Cardiac muscle cell (in vitro differentiated cells and primary cell): ENCODE data around the gene NANOS3. TPM values are rescaled to one million over a fixed set of nuclear protein-coding genes. Genes with fewer than 3 reads are reported as not detected.

Experiments used
- DNase-seq, 2 donors: peaks; one replicate each; pipeline versions ENCODE4 v3.0.0 to v3.0.0-alpha.2; 2010 to 2017; ENCODE audit warnings: low read depth in 1 of 2, low spot score in 1 of 2
- H3K27ac ChIP-seq: fragments of 200-600 bp; sonication (generic); 2 replicates; pipeline ENCODE4 v1.5.1; 2016
- H3K27me3 ChIP-seq: fragments of 200-600 bp; sonication (generic); 2 replicates; pipeline ENCODE4 v1.6.0; 2016; ENCODE audit warnings: control low read depth
- H3K36me3 ChIP-seq: fragments of 200-600 bp; sonication (generic); 2 replicates; pipeline ENCODE4 v1.5.1; 2016; ENCODE audit warnings: control low read depth
- H3K4me1 ChIP-seq: fragments of 200-600 bp; sonication (generic); 2 replicates; pipeline ENCODE4 v1.8.1; 2017; ENCODE audit warnings: low read depth, mild to moderate bottlenecking, mixed run types
- H3K4me3 ChIP-seq: fragments of 200-600 bp; sonication (generic); 2 replicates; pipeline ENCODE4 v1.5.1; 2016; ENCODE audit warnings: mild to moderate bottlenecking
- H3K9me3 ChIP-seq: fragments of 200-600 bp; sonication (generic); 2 replicates; pipeline ENCODE4 v1.5.1; 2017; ENCODE audit warnings: low read depth, mild to moderate bottlenecking, control low read depth
- polyA plus RNA-seq: library from polyadenylated mRNA; unstranded; fragments of >200 nt; fragmentation: Nextera tagmentation; extraction: Ambion mirVana; gene quantifications from 2 replicates; pipeline ENCODE4 v1.2.1, GENCODE V29; 2016
- total RNA-seq: library from RNA; depleted of rRNA; stranded (reverse); fragments of >200 nt; gene quantifications from 2 replicates; pipeline ENCODE4 v1.2.3, GENCODE V29; 2016
- TF ChIP-seq, protein P1 (sequence below): IDR thresholded peaks from 2 replicates; pipeline ENCODE4 v1.5.1; 2012; ENCODE audit warnings: low read depth, mild to moderate bottlenecking, low read length

NANOS3 gene
- total and polyA plus RNA-seq, 2 experiments from 2014 or later: 0.86 to 2.0 TPM

DNA sequence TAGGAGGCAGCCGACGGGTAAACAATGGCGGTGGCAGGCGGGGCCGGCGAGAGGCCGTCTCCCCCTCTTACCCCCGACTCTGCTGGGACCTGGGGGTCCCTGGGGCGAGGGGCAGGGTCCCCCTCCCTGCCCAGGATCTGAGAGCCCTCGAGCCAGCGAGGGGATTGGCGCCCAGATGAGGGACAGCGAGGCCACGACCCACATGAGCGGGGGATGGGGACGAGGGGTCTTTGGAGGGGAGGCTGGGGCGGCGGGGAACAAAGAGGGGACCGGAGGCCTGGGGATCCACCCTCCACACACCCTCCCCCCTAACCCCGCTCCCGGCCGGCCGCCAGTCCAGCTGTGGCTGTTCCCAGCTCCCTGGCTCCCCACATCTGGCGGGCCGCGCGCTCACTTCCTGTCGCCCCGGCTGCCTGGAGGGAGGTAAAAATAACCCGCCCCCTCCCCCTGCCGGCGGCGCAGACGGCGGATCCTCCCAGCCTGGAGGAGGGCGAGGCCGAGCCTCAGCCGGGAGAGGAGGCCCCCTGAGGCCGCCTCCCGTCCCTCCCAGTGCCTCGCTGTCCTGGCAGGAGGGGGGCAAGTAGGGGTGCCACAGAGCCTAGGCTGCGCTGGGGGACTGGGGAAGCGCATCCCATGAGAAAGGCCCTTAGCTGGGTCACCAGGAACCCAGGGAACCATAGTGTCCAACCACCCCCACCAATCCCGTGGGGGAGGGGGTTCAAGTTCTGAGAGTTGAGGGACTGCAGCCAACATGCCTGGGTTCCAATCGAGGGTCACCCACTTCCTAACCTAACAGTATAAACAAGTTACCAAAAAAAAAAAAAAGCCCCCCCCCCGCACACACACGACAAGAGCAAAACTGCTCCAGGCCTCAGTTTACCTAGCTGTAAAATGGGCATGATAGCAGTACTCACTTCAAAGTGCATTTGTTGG, 29.3 kb upstream of the NANOS3 start:
- Histone ChIP-seq H3K36me3 (no peaks in the 10 kb centered on the region), H3K27me3 (no peaks in the 10 kb centered on the region), H3K4me3 (peak overlapping the region; percentile 41), H3K4me1 (peaks cover 28% of the 10 kb centered on the region), H3K9me3 (no peaks in the 10 kb centered on the region), H3K27ac (peak overlapping the region; percentile 99)
- peak; percentile 91 to 97 for DNase-seq
- TF ChIP-seq, protein P1, sequence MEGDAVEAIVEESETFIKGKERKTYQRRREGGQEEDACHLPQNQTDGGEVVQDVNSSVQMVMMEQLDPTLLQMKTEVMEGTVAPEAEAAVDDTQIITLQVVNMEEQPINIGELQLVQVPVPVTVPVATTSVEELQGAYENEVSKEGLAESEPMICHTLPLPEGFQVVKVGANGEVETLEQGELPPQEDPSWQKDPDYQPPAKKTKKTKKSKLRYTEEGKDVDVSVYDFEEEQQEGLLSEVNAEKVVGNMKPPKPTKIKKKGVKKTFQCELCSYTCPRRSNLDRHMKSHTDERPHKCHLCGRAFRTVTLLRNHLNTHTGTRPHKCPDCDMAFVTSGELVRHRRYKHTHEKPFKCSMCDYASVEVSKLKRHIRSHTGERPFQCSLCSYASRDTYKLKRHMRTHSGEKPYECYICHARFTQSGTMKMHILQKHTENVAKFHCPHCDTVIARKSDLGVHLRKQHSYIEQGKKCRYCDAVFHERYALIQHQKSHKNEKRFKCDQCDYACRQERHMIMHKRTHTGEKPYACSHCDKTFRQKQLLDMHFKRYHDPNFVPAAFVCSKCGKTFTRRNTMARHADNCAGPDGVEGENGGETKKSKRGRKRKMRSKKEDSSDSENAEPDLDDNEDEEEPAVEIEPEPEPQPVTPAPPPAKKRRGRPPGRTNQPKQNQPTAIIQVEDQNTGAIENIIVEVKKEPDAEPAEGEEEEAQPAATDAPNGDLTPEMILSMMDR: peak; percentile 23

DNA sequence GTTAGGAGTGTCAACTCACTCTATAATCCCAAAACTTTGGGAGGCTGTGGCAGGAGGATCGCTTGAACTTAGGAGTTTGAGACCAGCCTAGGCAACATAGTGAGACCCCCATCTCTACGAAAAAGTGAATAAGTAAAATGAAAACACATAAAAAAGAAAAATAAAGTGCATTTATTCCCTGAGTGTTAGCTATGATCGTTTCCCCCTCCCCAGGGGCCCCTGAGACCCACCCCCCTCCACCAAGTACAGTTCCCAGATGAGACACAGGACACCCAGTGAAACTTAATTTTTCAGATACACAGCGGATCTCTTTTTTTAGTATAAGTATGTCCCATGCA, 28.6 kb upstream of the NANOS3 start:
- Histone ChIP-seq H3K36me3 (no peaks in the 10 kb centered on the region), H3K27me3 (no peaks in the 10 kb centered on the region), H3K4me1 (peaks cover 24% of the 10 kb centered on the region), H3K4me3 (no peak overlapping the region), H3K27ac (no peak overlapping the region), H3K9me3 (no peaks in the 10 kb centered on the region)
- TF ChIP-seq, protein P1: no peak
- no peak for DNase-seq

DNA sequence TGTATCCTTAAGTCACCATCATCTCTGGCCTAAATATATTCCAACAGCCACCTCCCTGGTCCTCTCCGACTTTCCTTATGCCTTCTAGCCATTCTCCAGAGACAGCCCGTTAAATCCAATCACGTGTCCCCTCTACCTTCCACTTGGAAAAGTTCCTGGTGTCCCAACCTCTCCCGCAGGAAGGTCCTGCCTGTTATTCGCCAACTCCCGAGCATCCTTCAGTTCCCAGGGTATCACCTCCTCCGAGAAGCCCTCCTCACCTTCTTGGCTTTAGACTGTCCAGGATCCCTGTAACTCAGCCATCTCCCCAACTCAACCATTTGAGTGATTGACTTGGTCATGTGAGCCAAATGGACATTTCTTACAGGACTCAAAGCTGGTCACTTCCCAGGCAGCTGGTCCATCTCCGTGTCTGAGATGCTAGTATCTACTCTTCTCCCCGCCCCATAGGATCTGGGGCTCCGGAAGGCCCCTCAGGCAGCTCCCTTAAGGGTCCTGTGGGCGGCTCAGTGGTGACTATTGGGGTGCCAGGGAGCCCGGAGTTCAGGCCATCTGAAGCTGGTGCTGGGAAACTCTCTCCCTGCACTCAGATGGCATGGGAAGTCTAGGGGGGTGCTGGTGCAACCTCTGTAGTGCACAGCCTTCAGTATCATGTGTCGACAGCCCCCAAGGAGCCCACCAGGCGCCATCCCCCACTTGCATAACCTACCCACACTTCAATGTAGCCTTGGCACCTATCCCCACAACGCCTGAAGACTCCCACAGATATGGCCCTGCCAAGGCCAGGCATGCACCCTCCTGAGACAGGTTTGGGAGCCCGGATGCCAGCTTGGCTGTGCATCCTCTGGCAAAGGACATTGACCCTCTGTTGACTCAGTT, 27.9 kb upstream of the NANOS3 start:
- H3K4me1 ChIP-seq: peaks cover 17% of the 10 kb centered on the region
- no peaks in the 10 kb centered on the region for H3K9me3 ChIP-seq
- no peaks in the 10 kb centered on the region for H3K36me3 ChIP-seq
- TF ChIP-seq, protein P1: no peak
- DNase-seq: no peak
- H3K27ac ChIP-seq: no peak overlapping the region
- H3K27me3 ChIP-seq: no peaks in the 10 kb centered on the region
- H3K4me3 ChIP-seq: no peak overlapping the region

DNA sequence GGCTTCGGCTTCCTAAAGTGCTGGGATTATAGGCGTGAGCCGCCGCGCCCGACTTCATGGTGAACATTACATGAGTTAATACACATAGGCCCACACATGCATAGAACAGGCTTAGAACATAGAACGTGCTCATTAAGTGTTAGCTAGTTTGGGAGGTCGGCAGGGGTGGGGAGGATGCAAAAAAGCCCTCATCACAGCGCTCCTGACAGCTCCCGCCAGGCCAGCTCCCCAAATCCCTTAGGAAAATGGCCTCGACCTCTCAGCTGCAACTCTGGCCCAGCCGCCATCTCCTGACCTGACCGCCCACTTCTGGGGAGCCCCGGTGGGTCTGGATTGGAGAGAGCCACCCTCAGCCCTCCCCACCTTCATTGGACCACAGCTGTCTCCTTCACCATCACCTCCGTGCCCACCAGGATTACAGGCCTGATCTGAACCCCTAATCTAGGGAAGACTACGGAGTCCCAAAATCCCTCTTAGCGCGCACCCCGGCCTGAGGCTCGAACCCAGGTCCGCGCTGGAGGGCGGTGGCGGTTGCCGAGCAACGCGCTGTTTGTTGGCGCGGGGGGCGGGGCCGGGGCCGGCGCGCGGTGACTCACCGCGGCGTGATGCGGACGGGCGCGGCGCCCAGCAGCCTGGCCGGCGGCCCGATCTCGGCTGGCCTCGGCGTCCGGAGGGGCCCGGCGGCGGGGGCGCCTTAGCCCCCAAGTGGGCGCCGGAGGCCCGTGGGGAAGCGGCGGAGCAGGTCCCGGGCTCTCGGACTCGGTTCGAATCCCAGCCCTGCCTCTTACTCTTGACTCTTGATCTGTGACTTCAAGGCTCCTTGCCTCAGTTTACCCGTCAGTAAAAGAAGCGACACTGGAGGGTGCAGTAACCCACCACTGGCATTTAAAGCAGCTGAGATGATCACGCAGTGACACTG, 26.7 kb upstream of the NANOS3 start:
- Histone ChIP-seq H3K36me3 (no peaks in the 10 kb centered on the region), H3K9me3 (no peaks in the 10 kb centered on the region), H3K27ac (peak overlapping the region; percentile 68), H3K27me3 (no peaks in the 10 kb centered on the region), H3K4me3 (no peak overlapping the region), H3K4me1 (peaks cover 14% of the 10 kb centered on the region)
- peak; percentile 56 to 87 for DNase-seq
- TF ChIP-seq, protein P1: no peak
